Activated CD8-positive, alpha-beta T cell treated with anti-CD3 and anti-CD28 coated beads, Interleukin-2, amount 10 ng/mL, durations not matched to agents 7 days and 5 days (primary cell): ENCODE results near the gene SPSB1. TPM values are rescaled to one million over a fixed set of nuclear protein-coding genes. Genes with fewer than 3 reads are reported as not detected.
A peak's percentile ranks its signal among the peaks of the same experiment; 100 is the strongest.

ENCODE experiments used
- ATAC-seq: fragments of 150-1000 bp; cut with Tn5 transposase; one replicate; pipeline ENCODE4 v1.10.0; 2021; ENCODE audit warnings: moderate library complexity
- CTCF ChIA-PET: fragments of 350-600 bp; sonication (Branson Sonifier 250); formaldehyde crosslinking; loops from one replicate; lab custom pipeline; 2021; ENCODE audit warnings: antibody characterized with exemption; lab: Charles Lee
- POLR2A ChIA-PET: fragments of 350-600 bp; sonication (Branson Sonifier 250); formaldehyde crosslinking; loops from one replicate; lab custom pipeline; 2021; ENCODE audit warnings: antibody characterized with exemption; lab: Charles Lee
- DNase-seq: peaks from one replicate; pipeline ENCODE4 v3.0.0-alpha.2; 2020
- H3K27ac Mint-ChIP-seq: one replicate; pipeline ENCODE4 v1.8.0; 2021; ENCODE audit warnings: mild to moderate bottlenecking, mixed read lengths
- H3K27me3 Mint-ChIP-seq: one replicate; pipeline ENCODE4 v1.8.0; 2021; ENCODE audit warnings: low read depth, mixed read lengths
- H3K36me3 Mint-ChIP-seq: one replicate; pipeline ENCODE4 v1.8.0; 2021; ENCODE audit warnings: low read depth, mixed read lengths
- H3K4me1 Mint-ChIP-seq: one replicate; pipeline ENCODE4 v1.8.0; 2021; ENCODE audit warnings: low read depth, mixed read lengths
- H3K4me3 Mint-ChIP-seq: one replicate; pipeline ENCODE4 v1.8.0; 2021; ENCODE audit warnings: mild to moderate bottlenecking, mixed read lengths
- H3K9me3 Mint-ChIP-seq: one replicate; pipeline ENCODE4 v1.8.0; 2022; ENCODE audit warnings: mixed read lengths; ENCODE audit not compliant: insufficient read depth
- total RNA-seq, 2 experiments: library from RNA; stranded (reverse); gene quantifications; one replicate each; pipeline ENCODE4 v1.2.3, GENCODE V29; 2021

The SPSB1 gene
- total RNA-seq, 2 experiments from 2014 or later, result 1.1 TPM

- Mint-ChIP-seq H3K4me3 (no peak overlapping the region), H3K4me1 (peaks cover 16% of the 10 kb centered on the region), H3K9me3 (no peaks in the 10 kb centered on the region), H3K27me3 (no peaks in the 10 kb centered on the region), H3K27ac (no peak overlapping the region), H3K36me3 (no peaks in the 10 kb centered on the region)
- ChIA-PET POLR2A (no interaction called here), CTCF (interaction anchor here (0.7 to 3.3 kb wide), 11 partner anchors 8 to 242 kb away, joined by 3 to 18 read pairs (median 5); partner anchors contain the start of gene H6PD)
- ATAC-seq (no peak), DNase-seq (no peak)
Measured at GRCh38 chr1:9249263-9249533, 43.5 kb upstream of the SPSB1 start.

DNA sequence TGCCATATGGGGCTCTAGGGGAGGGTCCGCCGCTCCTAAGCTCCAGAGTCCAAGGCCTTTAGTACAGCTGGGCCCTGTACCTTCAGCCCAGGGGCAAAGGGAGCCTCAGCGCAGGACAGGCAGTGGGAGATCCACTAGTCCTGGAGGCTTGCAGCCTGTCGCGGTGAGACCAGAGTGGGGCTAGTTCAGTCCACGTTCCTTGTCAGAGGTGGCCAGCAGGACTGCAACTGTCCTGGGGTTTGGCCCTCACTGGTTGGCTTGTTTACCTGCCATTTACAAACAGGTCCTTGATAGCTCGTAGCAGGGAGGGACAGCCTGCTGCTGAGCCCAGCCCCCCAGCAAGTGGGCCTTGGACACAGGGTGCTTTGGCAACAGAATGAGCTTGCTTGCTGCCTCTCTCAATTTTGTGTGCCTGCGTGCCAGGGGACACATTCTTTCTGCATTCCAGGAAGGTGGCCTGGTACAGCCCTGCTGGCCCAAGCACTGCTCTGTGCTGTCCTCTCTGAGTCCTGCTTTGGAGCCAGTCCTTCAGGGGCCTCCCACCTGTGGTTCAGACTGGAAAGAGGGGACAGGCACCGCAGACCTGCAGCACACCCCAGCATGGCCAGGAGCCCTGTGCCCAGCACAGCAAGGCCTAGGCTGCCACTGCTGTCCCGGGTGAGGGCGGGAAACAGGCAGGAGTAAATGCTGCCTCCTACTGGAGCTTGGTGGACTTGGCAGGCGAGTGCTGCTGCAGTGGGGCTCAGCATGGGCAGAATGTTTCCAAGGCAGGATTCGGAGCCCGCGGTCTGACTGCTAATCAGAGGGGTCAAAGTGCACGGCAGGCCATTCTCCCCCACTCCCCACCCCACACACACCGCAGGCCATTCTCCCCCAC is 42.9 kb upstream of the SPSB1 start:
- ATAC-seq, result peak; percentile 54
- POLR2A ChIA-PET, result no interaction called here

DNA sequence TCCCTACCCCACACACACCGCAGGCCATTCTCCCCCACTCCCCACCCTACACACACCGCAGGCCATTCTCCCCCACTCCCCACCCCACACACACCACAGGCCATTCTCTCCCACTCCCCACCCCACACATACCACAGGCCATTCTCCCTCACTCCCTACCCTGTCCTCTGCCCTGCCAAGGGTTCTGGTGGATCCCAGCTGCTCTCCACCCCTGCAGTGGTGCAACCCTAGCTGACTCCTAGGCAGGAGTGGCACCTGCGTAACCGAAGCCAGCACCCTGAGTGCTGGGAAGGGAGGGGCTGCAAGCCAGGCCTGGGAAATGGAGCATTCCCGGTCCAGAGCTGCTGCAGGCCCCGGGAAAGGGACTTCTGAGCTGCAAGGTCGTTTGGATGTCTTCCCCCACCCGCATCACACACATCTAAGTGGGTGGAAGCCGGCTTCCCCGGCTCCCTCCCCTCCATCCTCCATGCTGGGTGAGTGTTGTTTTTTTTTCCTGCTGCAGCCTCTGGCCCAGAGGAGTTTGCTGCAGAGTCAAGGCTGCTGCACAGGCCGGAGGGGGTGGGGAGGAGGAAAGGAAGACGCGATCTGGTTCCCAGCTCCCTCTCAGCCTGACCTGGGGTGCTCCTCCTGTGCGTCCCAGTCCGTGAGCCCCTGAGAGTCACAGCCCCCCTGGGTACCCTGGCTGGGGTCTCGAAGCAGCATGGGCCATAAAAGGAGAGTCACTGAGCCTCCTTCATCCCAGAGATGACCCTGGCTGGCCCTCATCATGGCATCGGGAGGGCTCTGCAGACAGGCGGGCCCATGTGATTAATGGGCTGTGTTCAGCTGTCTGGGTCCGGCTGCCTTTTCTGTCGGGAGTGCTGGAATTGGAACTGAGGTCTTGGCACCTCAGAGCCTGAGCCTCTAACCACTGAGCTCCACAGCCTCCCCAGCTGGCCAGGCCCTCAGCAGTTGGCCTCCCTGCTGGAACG is 42.0 kb upstream of the SPSB1 start:
- H3K36me3 Mint-ChIP-seq, result no peaks in the 10 kb centered on the region
- no peaks in the 10 kb centered on the region for H3K9me3 Mint-ChIP-seq
- CTCF ChIA-PET, result interaction anchor here (0.7 to 3.3 kb wide), 10 partner anchors 9 to 245 kb away, joined by 3 to 18 read pairs (median 4); partner anchors contain the start of gene H6PD
- H3K27ac Mint-ChIP-seq, result no peak overlapping the region
- no peaks in the 10 kb centered on the region for H3K27me3 Mint-ChIP-seq
- POLR2A ChIA-PET, result interaction anchor here (0.6 kb wide), 1 partner anchor 17 kb away, joined by 3 read pairs; no protein-coding TSS in a partner anchor
- no peak overlapping the region for H3K4me3 Mint-ChIP-seq
- no peak for ATAC-seq
- no peak for DNase-seq
- peaks cover 11% of the 10 kb centered on the region for H3K4me1 Mint-ChIP-seq

More for the DNA sequence above, 42.9 kb upstream of the SPSB1 start:
- Mint-ChIP-seq H3K36me3 (no peaks in the 10 kb centered on the region), H3K9me3 (no peaks in the 10 kb centered on the region), H3K4me1 (peaks cover 16% of the 10 kb centered on the region), H3K27ac (no peak overlapping the region), H3K27me3 (no peaks in the 10 kb centered on the region), H3K4me3 (no peak overlapping the region)
- peak; percentile 57 for DNase-seq
- CTCF ChIA-PET, result interaction anchor here (0.7 to 3.3 kb wide), 13 partner anchors 9 to 246 kb away, joined by 3 to 18 read pairs (median 4); partner anchors contain the start of gene H6PD

DNA sequence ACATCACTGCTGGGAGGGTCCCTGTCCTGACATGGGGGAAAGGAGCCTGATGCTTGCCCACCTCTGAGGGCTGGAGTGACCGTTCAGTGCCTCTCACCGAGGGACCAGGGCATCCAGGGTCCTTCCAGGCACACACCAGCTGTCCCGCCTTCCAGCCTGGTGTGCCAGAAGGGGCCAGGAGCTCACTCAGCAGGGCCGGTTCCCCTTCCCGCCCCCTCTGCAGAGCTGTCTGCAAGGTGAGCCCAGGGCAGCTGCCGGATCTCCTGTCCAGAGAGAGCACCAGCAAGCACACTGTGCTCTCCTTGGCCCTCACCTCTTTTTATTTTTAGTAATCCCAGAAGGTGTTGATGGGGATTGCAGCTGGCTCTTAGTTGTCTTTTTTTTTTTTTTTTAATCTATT is 41.2 kb upstream of the SPSB1 start:
- no peak for DNase-seq
- Mint-ChIP-seq H3K27ac (no peak overlapping the region), H3K27me3 (no peaks in the 10 kb centered on the region), H3K4me1 (peaks cover 8% of the 10 kb centered on the region), H3K9me3 (no peaks in the 10 kb centered on the region), H3K36me3 (no peaks in the 10 kb centered on the region), H3K4me3 (no peak overlapping the region)
- POLR2A ChIA-PET, result no interaction called here
- ATAC-seq, result no peak
- CTCF ChIA-PET, result interaction anchor here (1.4 to 3.3 kb wide), 2 partner anchors 17 to 38 kb away, joined by 5 to 18 read pairs; partner anchors contain the start of gene H6PD

DNA sequence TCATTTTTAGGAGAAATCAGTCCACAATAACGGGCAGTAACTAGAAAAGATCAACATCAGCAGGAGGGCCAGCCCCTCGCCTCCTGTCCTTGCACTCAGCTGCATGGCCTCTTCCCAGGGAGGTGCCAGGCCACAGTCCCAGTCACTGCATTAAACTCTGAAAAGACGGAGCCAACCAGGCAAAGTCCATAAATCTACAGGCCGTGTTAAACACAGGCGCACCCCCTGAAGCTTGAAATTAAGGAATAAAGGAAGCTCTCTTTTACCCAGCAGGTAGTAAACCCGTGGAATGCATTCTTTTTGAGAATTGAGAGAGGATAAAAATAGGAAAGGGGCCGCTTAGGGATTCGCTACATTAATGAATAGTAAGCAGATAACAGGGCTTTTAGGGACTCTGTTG is 39.7 kb upstream of the SPSB1 start:
- POLR2A ChIA-PET, result no interaction called here
- H3K27ac Mint-ChIP-seq, result no peak overlapping the region
- DNase-seq, result no peak

DNA sequence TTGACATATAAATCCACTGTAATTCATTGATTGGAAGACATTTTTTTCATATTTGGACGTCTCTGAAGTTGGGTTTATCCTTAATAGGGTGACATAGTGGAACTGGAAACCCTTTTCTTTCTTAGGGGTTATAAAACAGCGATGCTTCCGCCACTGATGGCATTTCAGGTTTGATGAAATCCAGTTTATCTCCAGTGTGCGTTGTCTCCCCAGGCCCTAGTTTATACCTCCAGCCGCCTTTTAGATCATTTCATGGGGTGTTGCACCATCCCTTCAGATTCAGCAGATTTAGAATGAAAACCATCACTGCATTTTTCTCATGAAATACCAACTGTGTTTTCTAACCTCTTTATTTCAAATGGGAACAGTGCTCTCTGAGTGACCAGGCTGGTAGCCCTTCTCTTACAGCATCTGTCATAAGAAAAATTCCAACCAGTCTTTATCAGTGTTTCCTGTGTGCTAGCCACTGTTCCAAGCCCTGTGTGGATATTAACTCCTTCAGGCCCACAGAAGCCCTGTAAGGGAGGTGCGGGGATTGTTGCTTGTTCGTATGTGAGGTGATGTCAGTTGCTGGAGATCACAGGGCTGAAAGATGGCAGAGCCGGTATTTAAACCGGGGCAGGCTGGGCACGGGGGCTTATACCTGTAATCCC is 39.1 kb upstream of the SPSB1 start:
- Mint-ChIP-seq H3K9me3 (no peaks in the 10 kb centered on the region), H3K27me3 (no peaks in the 10 kb centered on the region), H3K27ac (no peak overlapping the region), H3K4me1 (peaks cover 8% of the 10 kb centered on the region), H3K4me3 (no peak overlapping the region), H3K36me3 (peaks cover 3% of the 10 kb centered on the region)
- POLR2A ChIA-PET, result no interaction called here
- DNase-seq, result no peak
- no peak for ATAC-seq
- CTCF ChIA-PET, result interaction anchor here (1.1 to 1.5 kb wide), 2 partner anchors 10 to 13 kb away, joined by 3 to 6 read pairs; no protein-coding TSS in a partner anchor

More for the DNA sequence above, 39.7 kb upstream of the SPSB1 start:
- Mint-ChIP-seq H3K4me3 (no peak overlapping the region), H3K9me3 (no peaks in the 10 kb centered on the region), H3K27me3 (no peaks in the 10 kb centered on the region), H3K4me1 (peaks cover 8% of the 10 kb centered on the region), H3K36me3 (peaks cover under 1% of the 10 kb centered on the region)
- ATAC-seq, result no peak
- CTCF ChIA-PET, result interaction anchor here (1.1 to 1.4 kb wide), 3 partner anchors 10 to 37 kb away, joined by 3 to 5 read pairs (median 4); partner anchors contain the start of gene H6PD

- CTCF ChIA-PET, result interaction anchor here (1.1 kb wide), 1 partner anchor 199 kb away, joined by 3 read pairs; no protein-coding TSS in a partner anchor
- H3K27ac Mint-ChIP-seq, result no peak overlapping the region
- H3K9me3 Mint-ChIP-seq, result peaks cover 6% of the 10 kb centered on the region
Measured at GRCh38 chr1:9256332-9256731, 36.4 kb upstream of the SPSB1 start.

GRCh38 chr1:9257851-9258250 is 34.8 kb upstream of the SPSB1 start:
- no peak for ATAC-seq

More at GRCh38 chr1:9256332-9256731, 36.4 kb upstream of the SPSB1 start:
- DNase-seq (no peak), ATAC-seq (no peak)
- Mint-ChIP-seq H3K27me3 (no peaks in the 10 kb centered on the region), H3K4me1 (peaks cover 6% of the 10 kb centered on the region), H3K36me3 (peaks cover 12% of the 10 kb centered on the region), H3K4me3 (no peak overlapping the region)
- POLR2A ChIA-PET, result interaction anchor here (0.6 kb wide), 1 partner anchor 231 kb away, joined by 4 read pairs; no protein-coding TSS in a partner anchor

GRCh38 chr1:9258629-9259028 is 34.1 kb upstream of the SPSB1 start:
- no peak for DNase-seq
- peaks cover 6% of the 10 kb centered on the region for H3K4me1 Mint-ChIP-seq
- no peak overlapping the region for H3K27ac Mint-ChIP-seq
- peaks cover 12% of the 10 kb centered on the region for H3K36me3 Mint-ChIP-seq
- ChIA-PET POLR2A (interaction anchor here (0.9 kb wide), 1 partner anchor 190 kb away, joined by 4 read pairs; no protein-coding TSS in a partner anchor), CTCF (no interaction called here)
- H3K27me3 Mint-ChIP-seq, result no peaks in the 10 kb centered on the region
- ATAC-seq, result no peak
- H3K9me3 Mint-ChIP-seq, result peaks cover 6% of the 10 kb centered on the region
- H3K4me3 Mint-ChIP-seq, result no peak overlapping the region

More at GRCh38 chr1:9257851-9258250, 34.8 kb upstream of the SPSB1 start:
- Mint-ChIP-seq H3K27me3 (no peaks in the 10 kb centered on the region), H3K4me1 (peaks cover 6% of the 10 kb centered on the region), H3K9me3 (peaks cover 6% of the 10 kb centered on the region), H3K4me3 (no peak overlapping the region), H3K27ac (no peak overlapping the region), H3K36me3 (peaks cover 12% of the 10 kb centered on the region)
- CTCF ChIA-PET, result no interaction called here
- DNase-seq, result no peak
- POLR2A ChIA-PET, result interaction anchor here (0.9 kb wide), 1 partner anchor 191 kb away, joined by 4 read pairs; no protein-coding TSS in a partner anchor

- no peak overlapping the region for H3K4me3 Mint-ChIP-seq
- ATAC-seq (no peak), DNase-seq (no peak)
- H3K9me3 Mint-ChIP-seq, result peaks cover 6% of the 10 kb centered on the region
- CTCF ChIA-PET, result no interaction called here
- POLR2A ChIA-PET, result no interaction called here
- no peaks in the 10 kb centered on the region for H3K4me1 Mint-ChIP-seq
- H3K27me3 Mint-ChIP-seq, result no peaks in the 10 kb centered on the region
- H3K36me3 Mint-ChIP-seq, result peaks cover 12% of the 10 kb centered on the region
- H3K27ac Mint-ChIP-seq, result no peak overlapping the region
Measured at GRCh38 chr1:9260059-9260766, 32.5 kb upstream of the SPSB1 start.
